Karpas-422 (cell line): ENCODE data around the gene SPTBN4. TPM values are rescaled to one million over a fixed set of nuclear protein-coding genes. Genes with fewer than 3 reads are reported as not detected.

ENCODE experiments used
- DNase-seq: peaks from one replicate; pipeline ENCODE4 v3.0.0-alpha.2; 2015
- H2AFZ ChIP-seq: fragments of 200-600 bp; sonication (generic); 2 replicates; pipeline ENCODE4 v1.6.1; 2014; ENCODE audit warnings: antibody characterized with exemption, low read length, mixed read lengths
- H3K27ac ChIP-seq: fragments of 200-600 bp; sonication (generic); 2 replicates; pipeline ENCODE4 v1.5.1; 2014; ENCODE audit warnings: mild to moderate bottlenecking, low read length, moderate library complexity
- H3K27me3 ChIP-seq: fragments of 200-600 bp; sonication (generic); 2 replicates; pipeline ENCODE4 v1.6.1; 2014; ENCODE audit warnings: low read length, mixed read lengths
- H3K36me3 ChIP-seq: fragments of 200-600 bp; sonication (generic); 2 replicates; pipeline ENCODE4 v1.6.1; 2014; ENCODE audit warnings: low read length, mixed read lengths; ENCODE audit not compliant: insufficient read depth
- H3K4me1 ChIP-seq: fragments of 200-600 bp; sonication (generic); 2 replicates; pipeline ENCODE4 v1.6.1; 2014; ENCODE audit warnings: mild to moderate bottlenecking, low read length, mixed read lengths
- H3K4me2 ChIP-seq: fragments of 200-600 bp; sonication (generic); 2 replicates; pipeline ENCODE4 v1.6.1; 2014; ENCODE audit warnings: low read length, low read depth, mild to moderate bottlenecking; ENCODE audit not compliant: poor library complexity, severe bottlenecking
- H3K4me3 ChIP-seq: fragments of 200-600 bp; sonication (generic); 2 replicates; pipeline ENCODE4 v1.5.1; 2014; ENCODE audit warnings: mild to moderate bottlenecking, antibody characterized with exemption, low read length, mixed read lengths
- H3K79me2 ChIP-seq: fragments of 200-600 bp; sonication (generic); 2 replicates; pipeline ENCODE4 v1.6.1; 2014; ENCODE audit warnings: mild to moderate bottlenecking, low read length, mixed read lengths
- H3K9ac ChIP-seq: fragments of 200-600 bp; sonication (generic); 2 replicates; pipeline ENCODE4 v1.6.0; 2014; ENCODE audit warnings: low read length
- H3K9me2 ChIP-seq: fragments of 200-600 bp; sonication (generic), shearing (Covaris generic); replicated peaks from 2 replicates; pipeline ENCODE4 v1.6.0; 2014; ENCODE audit warnings: mild to moderate bottlenecking, low read length, moderate library complexity; ENCODE audit not compliant: insufficient read depth
- H3K9me3 ChIP-seq: fragments of 300-700, 200-600 bp; sonication (generic); 2 replicates; pipeline ENCODE4 v1.6.1; 2014; ENCODE audit warnings: low read length, mixed read lengths
- H4K20me1 ChIP-seq: fragments of 200-600 bp; sonication (generic); 2 replicates; pipeline ENCODE4 v1.6.1; 2014; ENCODE audit warnings: mild to moderate bottlenecking, antibody characterized with exemption, low read length, low read depth; ENCODE audit not compliant: insufficient read depth
- total RNA-seq: library from RNA; depleted of rRNA; stranded (reverse); fragments of >200 nt; shearing (Covaris generic); gene quantifications from 2 replicates; pipeline ENCODE4 v1.2.3, GENCODE V29; 2014; ENCODE audit warnings: low replicate concordance

The SPTBN4 gene
- total RNA-seq, 1 experiment from 2014 or later = 1.0 TPM

DNA sequence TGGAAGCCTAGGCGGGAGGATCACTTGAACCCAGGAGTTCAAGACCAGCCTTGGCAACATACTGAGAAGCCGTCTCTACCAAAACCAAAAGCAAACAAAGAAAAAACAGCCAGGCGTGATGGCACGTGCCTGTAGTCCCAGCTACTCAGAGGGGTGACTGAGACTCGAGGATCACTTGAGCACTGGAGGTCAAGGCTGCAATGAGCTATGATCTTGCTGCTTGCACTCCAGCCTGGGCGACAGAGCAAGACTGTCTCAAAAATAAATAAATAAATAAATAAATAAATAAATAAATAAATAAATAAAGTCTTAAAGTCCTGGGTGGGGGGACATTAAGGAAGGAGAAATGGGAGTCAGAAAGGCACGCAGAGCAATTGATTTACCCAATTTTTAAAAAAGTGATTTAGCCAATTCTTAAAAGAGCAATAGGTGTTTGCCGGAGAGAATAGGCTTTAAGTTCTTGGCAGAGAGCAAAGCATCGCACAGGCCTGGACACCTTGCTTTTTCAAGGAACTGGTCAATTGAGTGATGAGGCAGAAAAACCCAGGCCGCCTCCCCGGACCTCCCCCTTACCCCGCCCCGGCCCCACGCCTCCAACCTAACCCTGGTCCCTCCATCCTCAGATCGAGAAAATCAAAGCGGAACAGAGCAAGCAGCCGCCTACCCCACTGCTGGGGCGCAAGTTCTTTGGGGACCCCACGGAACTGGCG is 100.4 kb downstream of the SPTBN4 start:
- H3K4me2 ChIP-seq = no peak overlapping the region
- no peaks in the 10 kb centered on the region for H3K27me3 ChIP-seq
- no peak overlapping the region for H3K27ac ChIP-seq
- no peak overlapping the region for H2AFZ ChIP-seq
- no peaks in the 10 kb centered on the region for H4K20me1 ChIP-seq
- no peaks in the 10 kb centered on the region for H3K79me2 ChIP-seq
- no peaks in the 10 kb centered on the region for H3K9me2 ChIP-seq
- H3K4me3 ChIP-seq = no peak overlapping the region
- no peak for DNase-seq
- H3K4me1 ChIP-seq = peaks cover 15% of the 10 kb centered on the region
- H3K9me3 ChIP-seq = no peaks in the 10 kb centered on the region
- H3K9ac ChIP-seq = no peak overlapping the region
- H3K36me3 ChIP-seq = no peaks in the 10 kb centered on the region

DNA sequence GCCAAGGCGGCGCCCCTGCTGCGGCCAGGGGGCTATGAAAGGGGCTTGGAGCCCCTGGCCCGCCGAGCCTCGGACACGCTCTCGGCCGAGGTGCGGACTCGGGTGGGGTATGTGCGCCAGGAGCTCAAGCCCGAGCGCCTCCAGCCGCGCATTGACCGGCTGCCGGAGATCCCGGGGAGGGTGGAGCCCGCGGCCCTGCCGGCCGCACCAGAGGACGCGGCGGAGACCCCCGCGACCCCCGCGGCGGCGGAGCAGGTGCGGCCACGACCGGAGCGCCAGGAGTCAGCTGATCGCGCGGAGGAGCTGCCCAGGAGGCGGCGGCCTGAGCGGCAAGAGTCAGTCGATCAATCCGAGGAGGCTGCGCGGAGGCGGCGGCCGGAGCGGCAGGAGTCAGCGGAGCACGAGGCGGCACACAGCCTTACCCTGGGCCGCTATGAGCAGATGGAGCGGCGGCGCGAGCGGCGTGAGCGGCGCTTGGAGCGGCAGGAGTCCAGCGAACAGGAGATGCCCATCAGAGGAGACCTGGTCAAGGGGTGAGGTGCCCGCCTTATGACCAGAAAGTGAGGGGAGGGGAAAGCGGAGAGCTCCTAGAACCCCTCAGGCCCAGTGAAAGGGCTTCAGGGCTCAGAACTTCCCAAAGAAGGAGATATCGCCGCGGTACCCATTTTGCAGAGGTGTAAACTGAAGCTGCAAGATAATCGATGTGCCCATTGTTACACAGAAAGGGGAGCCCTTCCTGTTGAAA is 101.1 kb downstream of the SPTBN4 start:
- Histone ChIP-seq H3K9ac (no peak overlapping the region), H3K27me3 (no peaks in the 10 kb centered on the region), H3K9me2 (no peaks in the 10 kb centered on the region), H3K79me2 (no peaks in the 10 kb centered on the region), H3K9me3 (no peaks in the 10 kb centered on the region), H4K20me1 (no peaks in the 10 kb centered on the region), H2AFZ (no peak overlapping the region), H3K27ac (no peak overlapping the region), H3K4me2 (no peak overlapping the region), H3K4me1 (peaks cover 15% of the 10 kb centered on the region), H3K4me3 (no peak overlapping the region), H3K36me3 (no peaks in the 10 kb centered on the region)
- no peak for DNase-seq

DNA sequence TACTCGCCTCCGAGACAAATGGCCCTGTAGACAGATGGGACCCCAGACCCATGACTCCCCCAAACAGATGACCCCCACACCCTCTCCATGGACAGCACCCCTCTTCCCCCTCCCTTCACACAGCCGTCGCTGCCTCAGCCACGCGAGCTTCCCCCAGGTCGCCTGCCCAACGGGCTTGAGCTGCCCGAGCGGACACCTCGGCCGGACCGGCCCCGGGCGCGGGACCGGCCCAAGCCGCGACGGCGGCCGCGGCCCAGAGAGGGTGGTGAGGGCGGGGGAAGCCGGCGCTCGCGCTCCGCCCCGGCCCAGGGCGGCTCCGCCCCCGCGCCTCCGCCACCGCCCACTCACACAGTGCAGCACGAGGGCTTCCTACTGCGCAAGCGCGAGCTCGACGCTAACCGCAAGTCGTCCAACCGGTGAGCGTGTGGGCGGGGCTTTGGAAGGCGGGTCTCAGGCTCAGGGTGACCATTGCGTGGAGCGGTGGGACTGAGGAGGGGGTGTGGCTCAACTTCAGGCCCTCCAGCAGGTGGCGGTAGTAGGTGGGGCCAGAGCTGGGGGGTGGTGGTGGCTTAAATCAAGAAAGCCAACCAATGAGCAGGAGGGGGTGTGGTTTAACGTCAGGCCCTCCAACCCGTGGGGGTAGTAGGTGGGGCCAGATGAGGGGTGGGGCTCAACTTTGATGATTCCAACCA is 103.7 kb downstream of the SPTBN4 start:
- peak overlapping the region; percentile 79; the same call in 1 of the 2 replicates for H2AFZ ChIP-seq
- peak overlapping the region; percentile 65 for H3K9ac ChIP-seq
- H4K20me1 ChIP-seq = no peaks in the 10 kb centered on the region
- no peak overlapping the region for H3K27ac ChIP-seq
- no peaks in the 10 kb centered on the region for H3K27me3 ChIP-seq
- no peaks in the 10 kb centered on the region for H3K9me3 ChIP-seq
- no peaks in the 10 kb centered on the region for H3K9me2 ChIP-seq
- H3K4me2 ChIP-seq = peak overlapping the region; percentile 61
- H3K4me1 ChIP-seq = peaks cover 15% of the 10 kb centered on the region
- H3K36me3 ChIP-seq = no peaks in the 10 kb centered on the region
- peak overlapping the region; percentile 52 for H3K4me3 ChIP-seq
- peak; percentile 100 for DNase-seq
- H3K79me2 ChIP-seq = no peaks in the 10 kb centered on the region

DNA sequence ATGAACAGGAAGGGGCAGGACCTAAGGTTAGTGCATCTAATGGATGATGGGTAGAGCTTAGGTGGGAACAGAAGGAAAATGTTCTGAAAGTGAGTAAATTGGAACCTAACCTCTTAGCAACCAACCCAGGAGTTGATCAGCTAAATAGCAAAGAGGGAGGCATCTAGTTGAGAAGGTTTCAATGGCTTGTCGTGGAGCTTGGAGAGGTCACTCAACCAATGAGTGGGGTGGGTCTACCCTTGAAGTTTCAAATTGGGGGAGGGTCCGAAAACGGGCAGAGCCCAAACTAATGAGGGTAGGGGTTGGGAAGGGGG is 104.2 kb downstream of the SPTBN4 start:
- peak overlapping the region; percentile 52 for H3K4me3 ChIP-seq
- no peak overlapping the region for H3K27ac ChIP-seq
- no peak for DNase-seq
- H3K27me3 ChIP-seq = no peaks in the 10 kb centered on the region
- H2AFZ ChIP-seq = peak overlapping the region; percentile 73; the same call in 1 of the 2 replicates
- H3K9ac ChIP-seq = peak overlapping the region; percentile 18
- H3K9me2 ChIP-seq = no peaks in the 10 kb centered on the region
- H3K36me3 ChIP-seq = no peaks in the 10 kb centered on the region
- peaks cover 16% of the 10 kb centered on the region for H3K4me1 ChIP-seq
- H4K20me1 ChIP-seq = no peaks in the 10 kb centered on the region
- no peaks in the 10 kb centered on the region for H3K79me2 ChIP-seq
- H3K9me3 ChIP-seq = no peaks in the 10 kb centered on the region
- H3K4me2 ChIP-seq = peak overlapping the region; percentile 61

DNA sequence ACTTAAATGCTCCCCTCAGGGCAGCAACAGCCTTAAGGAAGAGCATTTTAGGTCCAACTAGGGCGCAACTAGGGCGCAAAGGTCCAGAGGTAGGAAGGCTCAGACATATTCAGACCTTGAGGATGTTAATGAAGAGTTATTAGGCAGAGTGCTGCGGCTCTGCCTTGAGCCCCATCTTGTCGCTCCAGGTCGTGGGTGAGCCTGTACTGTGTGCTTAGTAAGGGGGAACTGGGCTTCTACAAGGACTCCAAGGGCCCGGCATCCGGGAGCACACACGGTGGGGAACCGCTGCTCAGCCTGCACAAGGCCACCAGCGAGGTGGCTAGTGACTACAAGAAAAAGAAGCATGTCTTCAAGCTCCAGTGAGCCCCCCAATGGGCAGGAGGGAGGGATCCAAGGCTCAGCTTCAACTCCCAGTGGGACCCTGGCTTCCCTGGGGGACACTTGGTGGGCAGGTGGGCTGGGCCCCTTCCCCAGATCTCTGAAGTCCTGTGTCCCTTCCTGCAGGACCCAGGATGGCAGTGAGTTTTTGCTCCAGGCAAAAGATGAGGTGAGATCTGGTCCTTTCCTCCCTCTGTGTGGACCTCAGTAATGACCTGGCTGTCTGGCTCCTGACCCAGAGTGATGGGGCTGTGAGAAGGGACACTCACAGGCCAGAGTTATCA is 105.2 kb downstream of the SPTBN4 start:
- Histone ChIP-seq H2AFZ (no peak overlapping the region), H3K4me2 (no peak overlapping the region), H3K9me3 (no peaks in the 10 kb centered on the region), H3K4me1 (peaks cover 21% of the 10 kb centered on the region), H3K27ac (no peak overlapping the region), H3K79me2 (peaks cover 2% of the 10 kb centered on the region), H3K9me2 (no peaks in the 10 kb centered on the region), H4K20me1 (no peaks in the 10 kb centered on the region), H3K27me3 (no peaks in the 10 kb centered on the region), H3K4me3 (no peak overlapping the region), H3K9ac (no peak overlapping the region), H3K36me3 (no peaks in the 10 kb centered on the region)
- no peak for DNase-seq

DNA sequence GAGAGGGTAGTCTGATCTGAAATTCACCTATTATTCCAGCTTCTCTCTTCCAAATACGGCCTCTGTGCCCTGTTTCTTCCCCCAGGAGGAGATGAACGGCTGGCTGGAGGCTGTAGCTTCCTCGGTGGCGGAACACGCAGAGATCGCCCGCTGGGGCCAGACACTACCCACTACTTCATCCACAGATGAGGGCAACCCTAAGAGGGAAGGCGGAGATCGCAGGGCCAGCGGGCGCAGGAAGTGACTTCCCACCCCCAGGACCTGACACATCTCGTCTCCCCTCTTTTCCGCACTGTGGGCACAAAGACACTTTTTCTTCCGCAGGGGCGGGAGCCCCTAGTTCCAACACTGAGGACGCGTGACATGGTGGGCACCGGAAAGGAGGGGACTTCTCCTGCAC is 108.5 kb downstream of the SPTBN4 start:
- Histone ChIP-seq H3K4me2 (no peak overlapping the region), H3K9me2 (no peaks in the 10 kb centered on the region), H3K36me3 (peaks cover 10% of the 10 kb centered on the region), H3K27me3 (no peaks in the 10 kb centered on the region), H4K20me1 (0 out of 2 replicates have a peak, but pooled peaks cover 5% of the 10 kb centered on the region), H3K9ac (no peak overlapping the region), H2AFZ (no peak overlapping the region), H3K27ac (no peak overlapping the region), H3K4me3 (no peak overlapping the region), H3K9me3 (no peaks in the 10 kb centered on the region), H3K79me2 (peaks cover 19% of the 10 kb centered on the region), H3K4me1 (peaks cover 31% of the 10 kb centered on the region)
- DNase-seq = no peak

DNA sequence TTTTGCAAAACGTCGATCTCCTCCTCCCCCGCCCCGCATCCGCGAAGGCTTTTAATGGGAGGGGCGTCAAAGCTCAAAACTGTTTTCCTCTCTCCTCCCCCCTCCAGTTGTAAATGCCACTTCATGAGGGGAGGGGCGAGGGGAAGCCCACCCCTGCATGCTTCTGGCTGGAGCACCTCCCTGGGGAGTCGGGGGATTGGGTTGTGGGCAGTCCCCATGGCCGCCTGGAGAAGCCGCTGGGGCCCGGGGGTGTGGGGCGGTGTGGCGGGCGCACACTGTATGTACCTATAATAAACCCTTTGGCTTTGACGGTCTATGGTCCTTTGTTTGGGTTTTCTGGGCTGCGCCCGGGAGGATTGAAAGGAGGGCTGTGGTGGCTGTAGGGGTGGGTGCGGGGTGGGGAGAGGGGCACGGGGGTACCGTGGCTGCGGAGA is 109.4 kb downstream of the SPTBN4 start:
- H4K20me1 ChIP-seq = 0 out of 2 replicates have a peak, but pooled peaks cover 5% of the 10 kb centered on the region
- H3K27me3 ChIP-seq = no peaks in the 10 kb centered on the region
- H3K4me2 ChIP-seq = peak overlapping the region; percentile 87
- DNase-seq = no peak
- H3K9ac ChIP-seq = peak overlapping the region; percentile 89
- peaks cover 19% of the 10 kb centered on the region for H3K79me2 ChIP-seq
- H3K36me3 ChIP-seq = peaks cover 16% of the 10 kb centered on the region
- no peaks in the 10 kb centered on the region for H3K9me3 ChIP-seq
- H3K4me1 ChIP-seq = peaks cover 27% of the 10 kb centered on the region
- no peaks in the 10 kb centered on the region for H3K9me2 ChIP-seq
- peak overlapping the region; percentile 48; the same call in 1 of the 2 replicates for H2AFZ ChIP-seq
- no peak overlapping the region for H3K27ac ChIP-seq
- peak overlapping the region; percentile 97; the same call in 1 of the 2 replicates for H3K4me3 ChIP-seq
